ENCODE measurements around the gene HS6ST1. TPM values are rescaled to one million over a fixed set of nuclear protein-coding genes. Genes with fewer than 3 reads are reported as not detected.

HS6ST1 gene
- total RNA-seq, 2 experiments from 2014 or later: 6.2 to 6.8 TPM

GRCh38 chr2:128300151-128301020 is 18.3 kb downstream of the HS6ST1 start:
- DNase-seq: no peak
- Mint-ChIP-seq H3K27ac (no peak overlapping the region), H3K4me3 (no peak overlapping the region), H3K9me3 (no peaks in the 10 kb centered on the region), H3K27me3 (no peaks in the 10 kb centered on the region), H3K4me1 (no peaks in the 10 kb centered on the region), H3K36me3 (ENCODE audit: low read depth) (no peaks in the 10 kb centered on the region)
- CTCF ChIA-PET: no interaction called here
- POLR2A ChIA-PET: no interaction called here

- CTCF ChIA-PET: no interaction called here
These were observed 19.0 kb downstream of the HS6ST1 start for GRCh38 chr2:128299628-128300027.

GRCh38 chr2:128298846-128299507 is 19.7 kb downstream of the HS6ST1 start:
- Mint-ChIP-seq H3K4me1 (no peaks in the 10 kb centered on the region), H3K27me3 (no peaks in the 10 kb centered on the region), H3K27ac (no peak overlapping the region), H3K9me3 (no peaks in the 10 kb centered on the region), H3K4me3 (no peak overlapping the region), H3K36me3 (ENCODE audit: low read depth) (no peaks in the 10 kb centered on the region)
- POLR2A ChIA-PET: no interaction called here
- CTCF ChIA-PET: no interaction called here
- DNase-seq: no peak

More at GRCh38 chr2:128299628-128300027, 19.0 kb downstream of the HS6ST1 start:
- H3K27ac Mint-ChIP-seq: no peak overlapping the region
- POLR2A ChIA-PET: no interaction called here
- no peak for DNase-seq
- no peaks in the 10 kb centered on the region for H3K9me3 Mint-ChIP-seq
- no peaks in the 10 kb centered on the region for H3K27me3 Mint-ChIP-seq
- no peaks in the 10 kb centered on the region for H3K4me1 Mint-ChIP-seq
- no peaks in the 10 kb centered on the region for H3K36me3 Mint-ChIP-seq (ENCODE audit: low read depth)
- H3K4me3 Mint-ChIP-seq: no peak overlapping the region

GRCh38 chr2:128298286-128298685 is 20.4 kb downstream of the HS6ST1 start:
- DNase-seq: no peak
- Mint-ChIP-seq H3K9me3 (no peaks in the 10 kb centered on the region), H3K36me3 (ENCODE audit: low read depth) (no peaks in the 10 kb centered on the region), H3K27me3 (no peaks in the 10 kb centered on the region), H3K27ac (no peak overlapping the region), H3K4me1 (no peaks in the 10 kb centered on the region), H3K4me3 (no peak overlapping the region)
- CTCF ChIA-PET: no interaction called here
- POLR2A ChIA-PET: no interaction called here

- Mint-ChIP-seq H3K4me3 (no peak overlapping the region), H3K9me3 (no peaks in the 10 kb centered on the region), H3K36me3 (ENCODE audit: low read depth) (no peaks in the 10 kb centered on the region), H3K27me3 (no peaks in the 10 kb centered on the region), H3K27ac (no peak overlapping the region), H3K4me1 (no peaks in the 10 kb centered on the region)
- ChIA-PET POLR2A (no interaction called here), CTCF (no interaction called here)
- no peak for DNase-seq
These were observed 24.7 kb downstream of the HS6ST1 start for GRCh38 chr2:128293870-128294455.

GRCh38 chr2:128293426-128293755 is 25.3 kb downstream of the HS6ST1 start:
- Mint-ChIP-seq H3K9me3 (no peaks in the 10 kb centered on the region), H3K4me1 (no peaks in the 10 kb centered on the region), H3K27ac (no peak overlapping the region), H3K27me3 (no peaks in the 10 kb centered on the region), H3K36me3 (ENCODE audit: low read depth) (no peaks in the 10 kb centered on the region), H3K4me3 (no peak overlapping the region)
- ChIA-PET POLR2A (no interaction called here), CTCF (no interaction called here)
- no peak for DNase-seq

GRCh38 chr2:128292599-128293425 is 25.9 kb downstream of the HS6ST1 start:
- CTCF ChIA-PET: no interaction called here
- Mint-ChIP-seq H3K4me1 (no peaks in the 10 kb centered on the region), H3K4me3 (no peak overlapping the region), H3K9me3 (no peaks in the 10 kb centered on the region), H3K27ac (no peak overlapping the region), H3K36me3 (ENCODE audit: low read depth) (no peaks in the 10 kb centered on the region), H3K27me3 (no peaks in the 10 kb centered on the region)
- no peak for DNase-seq
- POLR2A ChIA-PET: no interaction called here

GRCh38 chr2:128291844-128292598 is 26.6 kb downstream of the HS6ST1 start:
- Mint-ChIP-seq H3K36me3 (ENCODE audit: low read depth) (no peaks in the 10 kb centered on the region), H3K4me3 (no peak overlapping the region), H3K4me1 (no peaks in the 10 kb centered on the region), H3K9me3 (no peaks in the 10 kb centered on the region), H3K27ac (no peak overlapping the region), H3K27me3 (no peaks in the 10 kb centered on the region)
- ChIA-PET POLR2A (no interaction called here), CTCF (no interaction called here)
- no peak for DNase-seq

GRCh38 chr2:128291161-128291843 is 27.4 kb downstream of the HS6ST1 start:
- ChIA-PET CTCF (no interaction called here), POLR2A (no interaction called here)
- Mint-ChIP-seq H3K27ac (no peak overlapping the region), H3K36me3 (ENCODE audit: low read depth) (no peaks in the 10 kb centered on the region), H3K27me3 (no peaks in the 10 kb centered on the region), H3K4me3 (no peak overlapping the region), H3K9me3 (no peaks in the 10 kb centered on the region), H3K4me1 (no peaks in the 10 kb centered on the region)
- no peak for DNase-seq

GRCh38 chr2:128290356-128290755 is 28.3 kb downstream of the HS6ST1 start:
- H3K36me3 Mint-ChIP-seq (ENCODE audit: low read depth): no peaks in the 10 kb centered on the region
- H3K27me3 Mint-ChIP-seq: no peaks in the 10 kb centered on the region
- H3K4me1 Mint-ChIP-seq: no peaks in the 10 kb centered on the region
- no peak overlapping the region for H3K4me3 Mint-ChIP-seq
- ChIA-PET CTCF (interaction anchor here (0.7 kb wide), 1 partner anchor 31 kb away, joined by 3 read pairs; no protein-coding TSS in a partner anchor), POLR2A (no interaction called here)
- DNase-seq: no peak
- H3K27ac Mint-ChIP-seq: no peak overlapping the region
- H3K9me3 Mint-ChIP-seq: no peaks in the 10 kb centered on the region

GRCh38 chr2:128289439-128289838 is 29.2 kb downstream of the HS6ST1 start:
- CTCF ChIA-PET: interaction anchor here (0.7 kb wide), 1 partner anchor 32 kb away, joined by 3 read pairs; no protein-coding TSS in a partner anchor
- H3K4me3 Mint-ChIP-seq: no peak overlapping the region

GRCh38 chr2:128288781-128289180 is 29.9 kb downstream of the HS6ST1 start:
- Mint-ChIP-seq H3K4me1 (no peaks in the 10 kb centered on the region), H3K9me3 (no peaks in the 10 kb centered on the region), H3K27ac (no peak overlapping the region), H3K4me3 (no peak overlapping the region), H3K27me3 (no peaks in the 10 kb centered on the region), H3K36me3 (ENCODE audit: low read depth) (no peaks in the 10 kb centered on the region)
- ChIA-PET POLR2A (no interaction called here), CTCF (no interaction called here)
- DNase-seq: no peak

More at GRCh38 chr2:128289439-128289838, 29.2 kb downstream of the HS6ST1 start:
- Mint-ChIP-seq H3K36me3 (ENCODE audit: low read depth) (no peaks in the 10 kb centered on the region), H3K27me3 (no peaks in the 10 kb centered on the region), H3K9me3 (no peaks in the 10 kb centered on the region), H3K4me1 (no peaks in the 10 kb centered on the region), H3K27ac (no peak overlapping the region)
- POLR2A ChIA-PET: no interaction called here
- DNase-seq: no peak

Data from activated CD4-positive, alpha-beta memory T cell treated with anti-CD3 and anti-CD28 coated beads, Interleukin-2, amount 10 ng/mL, durations not matched to agents 7 days and 5 days (primary cell).